Ramos (cell line): ENCODE data around the gene MCF2L.
"Not testable (repeated sequence)": the region's sequence is repeated elsewhere in the genome, so short reads cannot be mapped to it uniquely, and the experiment has no call there.

Experiments used
- in situ Hi-C: fragments of 300-500 bp; cut with MboI; formaldehyde crosslinking; loops from one replicate; pipeline ENCODE4 v1.14.3; 2022; ENCODE audit warnings: low sequenced_read_pairs; ENCODE audit not compliant: unreplicated experiment

The MCF2L gene

GRCh38 chr13:113077566-113077952, 108.5 kb downstream of the MCF2L start:
- in situ Hi-C loops: no loop called here

GRCh38 chr13:113077953-113078901, 109.2 kb downstream of the MCF2L start:
- in situ Hi-C loops: no loop called here

- in situ Hi-C loops: no loop called here
Measured at GRCh38 chr13:113078902-113079780, 110.1 kb downstream of the MCF2L start.

GRCh38 chr13:113079781-113080080, 110.7 kb downstream of the MCF2L start:
- in situ Hi-C loops: not testable (repeated sequence)

GRCh38 chr13:113080361-113080831, 111.4 kb downstream of the MCF2L start:
- in situ Hi-C loops: no loop called here

GRCh38 chr13:113080901-113081521, 112.0 kb downstream of the MCF2L start:
- in situ Hi-C loops: no loop called here

- in situ Hi-C loops: no loop called here
Measured at GRCh38 chr13:113082198-113083021, 113.4 kb downstream of the MCF2L start.

GRCh38 chr13:113083022-113083373, 114.0 kb downstream of the MCF2L start:
- in situ Hi-C loops: no loop called here

- in situ Hi-C loops: no loop called here
Measured at GRCh38 chr13:113083402-113084061, 114.5 kb downstream of the MCF2L start.

- in situ Hi-C loops: no loop called here
Measured at GRCh38 chr13:113084094-113084942, 115.3 kb downstream of the MCF2L start.

GRCh38 chr13:113084943-113085540, 116.0 kb downstream of the MCF2L start:
- in situ Hi-C loops: no loop called here

GRCh38 chr13:113086031-113086750, 117.2 kb downstream of the MCF2L start:
- in situ Hi-C loops: no loop called here

- in situ Hi-C loops: no loop called here
Measured at GRCh38 chr13:113086991-113087922, 118.2 kb downstream of the MCF2L start.

- in situ Hi-C loops: no loop called here
Measured at GRCh38 chr13:113087923-113088690, 119.1 kb downstream of the MCF2L start.

GRCh38 chr13:113088691-113089020, 119.6 kb downstream of the MCF2L start:
- in situ Hi-C loops: no loop called here
